GM12878 (cell line): ENCODE measurements around the gene ANO1. TPM values are rescaled to one million over a fixed set of nuclear protein-coding genes. Genes with fewer than 3 reads are reported as not detected.

Source experiments
- ATAC-seq: fragments of 200-7000 bp; cut with Tn5 transposase; 3 replicates; pipeline ENCODE4 v1.9.1; 2020; ENCODE audit warnings: mild to moderate bottlenecking, moderate library complexity
- BruUV-seq: library from RNA; stranded (reverse); fragments of 400-500 nt; replicated peaks from 2 replicates; lab custom pipeline; 2021; lab: Mats Ljungman, UMichigan
- CTCF ChIA-PET: fragments of 300-600 bp; sonication (Branson Sonifier 250); formaldehyde crosslinking; extraction: SDS; loops from one replicate; lab custom pipeline; 2021; ENCODE audit warnings: inconsistent platforms; lab: Yijun Ruan, JAX
- POLR2A ChIA-PET: fragments of 350-600 bp; formaldehyde crosslinking; extraction: SDS; loops from one replicate; lab custom pipeline; 2021; ENCODE audit warnings: inconsistent platforms; lab: Charles Lee
- RAD21 ChIA-PET: fragments of 300-600 bp; sonication (Branson Sonifier 250); formaldehyde crosslinking; loops from one replicate; lab custom pipeline; 2023; ENCODE audit warnings: antibody characterized with exemption; ENCODE audit not compliant: unreplicated experiment; lab: Charles Lee
- SMC1A ChIA-PET: fragments of 300-600 bp; sonication (Branson Sonifier 250); formaldehyde crosslinking; loops from one replicate; lab custom pipeline; 2023; ENCODE audit not compliant: unreplicated experiment, uncharacterized antibody; lab: Charles Lee
- DNase-seq: peaks from one replicate; pipeline ENCODE4 v3.0.0-alpha.2; 2011; ENCODE audit warnings: low read depth, low spot score
- FAIRE-seq: peaks from 3 replicates; lab custom pipeline; 2011; peaks lifted over from hg19 to GRCh38; lab: Jason Lieb, UNC
- H2AFZ ChIP-seq: 2 replicates; pipeline ENCODE4 v1.6.0; 2011; ENCODE audit warnings: low read depth, low read length, control low read depth; ENCODE audit not compliant: control insufficient read depth
- H3K27ac ChIP-seq: 2 replicates; pipeline ENCODE4 v1.5.1; 2011; ENCODE audit warnings: control low read depth; ENCODE audit not compliant: control insufficient read depth, insufficient read depth
- H3K27me3 ChIP-seq, 2 experiments: replicated peaks in 1 of 2; 2 replicates each; pipeline versions ENCODE4 v1.6.0 to v1.6.1; 2011; ENCODE audit warnings: low read length in 1 of 2; ENCODE audit not compliant: control insufficient read depth in 2 of 2, insufficient read depth in 2 of 2
- H3K36me3 ChIP-seq, 2 experiments: 2 replicates each; pipeline ENCODE4 v1.5.1; 2011; ENCODE audit warnings: low read length in 1 of 2; ENCODE audit not compliant: control insufficient read depth in 2 of 2, insufficient read depth in 2 of 2
- H3K4me1 ChIP-seq: 2 replicates; pipeline ENCODE4 v1.6.1; 2011; ENCODE audit warnings: mild to moderate bottlenecking, low read length, moderate library complexity, mixed read lengths; ENCODE audit not compliant: control insufficient read depth, insufficient read depth
- H3K4me2 ChIP-seq: 2 replicates; pipeline ENCODE4 v1.6.0; 2011; ENCODE audit warnings: control low read depth; ENCODE audit not compliant: control insufficient read depth, insufficient read depth
- H3K4me3 ChIP-seq: fragments of 200-600 bp; sonication (generic); 2 replicates; pipeline ENCODE4 v1.5.1; 2016
- H3K79me2 ChIP-seq: 2 replicates; pipeline ENCODE4 v1.6.0; 2011; ENCODE audit warnings: low read length; ENCODE audit not compliant: control insufficient read depth, insufficient read depth
- H3K9ac ChIP-seq: 2 replicates; pipeline ENCODE4 v1.8.0; 2011; ENCODE audit warnings: low read length, control low read depth, mixed read lengths; ENCODE audit not compliant: control insufficient read depth, insufficient read depth
- H3K9me3 ChIP-seq: replicated peaks from 3 replicates; pipeline ENCODE4 v1.5.1; 2011; ENCODE audit warnings: mild to moderate bottlenecking, low read length; ENCODE audit not compliant: control insufficient read depth, insufficient read depth
- H4K20me1 ChIP-seq: 2 replicates; pipeline ENCODE4 v1.6.0; 2011; ENCODE audit not compliant: control insufficient read depth, insufficient read depth
- ESRRA ChIP-seq: IDR thresholded peaks from 2 replicates; pipeline ENCODE4 v1.6.1; 2012; ENCODE audit warnings: mild to moderate bottlenecking, low read length, improper control_type of control experiment
- EZH2 ChIP-seq: IDR thresholded peaks from 2 replicates; pipeline ENCODE4 v1.6.1; 2012; ENCODE audit warnings: low read depth, mild to moderate bottlenecking, control low read depth, inconsistent platforms, low read length, borderline replicate concordance; ENCODE audit not compliant: control insufficient read depth
- FOS ChIP-seq: IDR thresholded peaks from 3 replicates; pipeline ENCODE4 v1.6.1; 2011; ENCODE audit warnings: borderline replicate concordance; ENCODE audit not compliant: insufficient read length; ENCODE audit errors: extremely low read depth
- KAT2A ChIP-seq: conservative IDR thresholded peaks from 2 replicates; pipeline ENCODE4 v1.6.1; 2011; ENCODE audit warnings: low read depth, low read length; ENCODE audit not compliant: control insufficient read depth
- KDM1A ChIP-seq: fragments of 200-600 bp; sonication (generic); IDR thresholded peaks from 2 replicates; pipeline ENCODE4 v1.6.1; 2016; ENCODE audit warnings: borderline replicate concordance
- MEF2A ChIP-seq: IDR thresholded peaks from 2 replicates; pipeline ENCODE4 v1.6.1; 2011; ENCODE audit warnings: low read depth, mild to moderate bottlenecking, low read length, moderate library complexity; ENCODE audit not compliant: insufficient read depth
- MTA2 ChIP-seq: fragments of 450-650 bp; IDR thresholded peaks from 2 replicates; pipeline ENCODE4 v1.6.1; 2016; ENCODE audit warnings: low read depth, mild to moderate bottlenecking, moderate library complexity
- SRF ChIP-seq, 2 experiments: IDR thresholded peaks; 2 replicates each; pipeline ENCODE4 v1.6.1; 2011; ENCODE audit warnings: low read depth in 2 of 2, low read length in 2 of 2, mild to moderate bottlenecking in 1 of 2, moderate library complexity in 1 of 2
- WGBS: methylation state at CpG from one replicate; pipeline ENCODE4 v1.1.6; 2016; ENCODE audit warnings: low lambda C conversion rate; ENCODE audit not compliant: insufficient replicate concordance, insufficient coverage; ENCODE audit errors: missing lambda C conversion rate; 5-methylcytosine and 5-hydroxymethylcytosine counted together
- in situ Hi-C: fragments of 300-500 bp; cut with MboI; formaldehyde crosslinking; loops from 9 replicates; pipeline ENCODE4 v1.14.3; 2018; ENCODE audit warnings: mixed read lengths
- intact Hi-C: fragments of 100-400 bp; cut with micrococcal nuclease; formaldehyde crosslinking; loops from one replicate; pipeline ENCODE4 v1.14.2; 2022; ENCODE audit not compliant: unreplicated experiment
- polyA plus RNA-seq, 11 experiments: library from polyadenylated mRNA; depleted of rRNA in 4 of 11; unstranded in 6 of 11; stranded (reverse) in 5 of 11; fragments of >200 nt; fragmentation: Nextera tagmentation in 4 of 11; fragmentation: Illumina TruSeq in 1 of 11; extraction: Ambion mirVana in 4 of 11; extraction: Trizol in 1 of 11; gene quantifications; 1 replicate in 1 of 11; 2 replicates in 10 of 11; pipeline versions ENCODE4 v1.2.1 to v1.2.3, GENCODE V29; 2011 to 2016; ENCODE audit warnings: inconsistent platforms in 2 of 11, missing spikeins in 2 of 11, low read depth in 1 of 11
- total RNA-seq, 4 experiments: library from RNA; depleted of rRNA in 3 of 4; stranded (reverse); fragments of >200 nt in 3 of 4; fragmentation: Illumina TruSeq in 1 of 4; extraction: Trizol in 1 of 4; gene quantifications; 2 replicates each; pipeline versions ENCODE4 v1.2.1 to v1.2.3, GENCODE V29; 2013 to 2021
- TF ChIP-seq, protein P1 (sequence below): IDR thresholded peaks from 2 replicates; pipeline ENCODE4 v1.6.1; 2012; ENCODE audit warnings: mild to moderate bottlenecking, low read depth, low read length
- TF ChIP-seq, protein P2 (sequence below): fragments of 450-650 bp; IDR thresholded peaks from 2 replicates; pipeline ENCODE4 v1.6.1; 2016; ENCODE audit warnings: mild to moderate bottlenecking

The ANO1 gene
- total and polyA plus RNA-seq, 10 of the 15 experiments (the other 5 are each of a cell fraction or from before 2014, with no cell fraction given), result 0.01 to 0.38 (median 0.06) TPM; not detected in 7

DNA sequence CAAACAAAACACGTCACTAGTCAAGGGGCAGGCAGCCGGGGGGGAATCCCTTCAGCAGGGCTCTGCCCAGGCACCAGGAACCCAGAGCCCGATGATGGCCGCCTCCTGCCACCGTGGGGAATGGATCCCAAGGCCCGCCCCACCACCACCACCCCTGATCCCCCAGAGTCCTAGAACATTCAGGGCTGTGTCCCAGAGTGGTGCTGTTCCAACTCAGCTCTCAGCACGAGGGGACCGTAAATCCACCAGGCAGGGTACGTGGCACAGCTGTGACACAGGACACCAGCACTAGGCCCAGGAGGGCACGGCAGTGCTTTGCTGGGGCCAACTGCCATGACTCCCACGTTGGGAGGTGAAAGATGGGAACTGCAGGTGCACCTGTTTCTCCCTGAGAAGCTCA is 29.6 kb downstream of the ANO1 start (continued):
- TF ChIP-seq EZH2 (no peak), ESRRA (no peak), KDM1A (no peak)
- TF ChIP-seq, protein P1, sequence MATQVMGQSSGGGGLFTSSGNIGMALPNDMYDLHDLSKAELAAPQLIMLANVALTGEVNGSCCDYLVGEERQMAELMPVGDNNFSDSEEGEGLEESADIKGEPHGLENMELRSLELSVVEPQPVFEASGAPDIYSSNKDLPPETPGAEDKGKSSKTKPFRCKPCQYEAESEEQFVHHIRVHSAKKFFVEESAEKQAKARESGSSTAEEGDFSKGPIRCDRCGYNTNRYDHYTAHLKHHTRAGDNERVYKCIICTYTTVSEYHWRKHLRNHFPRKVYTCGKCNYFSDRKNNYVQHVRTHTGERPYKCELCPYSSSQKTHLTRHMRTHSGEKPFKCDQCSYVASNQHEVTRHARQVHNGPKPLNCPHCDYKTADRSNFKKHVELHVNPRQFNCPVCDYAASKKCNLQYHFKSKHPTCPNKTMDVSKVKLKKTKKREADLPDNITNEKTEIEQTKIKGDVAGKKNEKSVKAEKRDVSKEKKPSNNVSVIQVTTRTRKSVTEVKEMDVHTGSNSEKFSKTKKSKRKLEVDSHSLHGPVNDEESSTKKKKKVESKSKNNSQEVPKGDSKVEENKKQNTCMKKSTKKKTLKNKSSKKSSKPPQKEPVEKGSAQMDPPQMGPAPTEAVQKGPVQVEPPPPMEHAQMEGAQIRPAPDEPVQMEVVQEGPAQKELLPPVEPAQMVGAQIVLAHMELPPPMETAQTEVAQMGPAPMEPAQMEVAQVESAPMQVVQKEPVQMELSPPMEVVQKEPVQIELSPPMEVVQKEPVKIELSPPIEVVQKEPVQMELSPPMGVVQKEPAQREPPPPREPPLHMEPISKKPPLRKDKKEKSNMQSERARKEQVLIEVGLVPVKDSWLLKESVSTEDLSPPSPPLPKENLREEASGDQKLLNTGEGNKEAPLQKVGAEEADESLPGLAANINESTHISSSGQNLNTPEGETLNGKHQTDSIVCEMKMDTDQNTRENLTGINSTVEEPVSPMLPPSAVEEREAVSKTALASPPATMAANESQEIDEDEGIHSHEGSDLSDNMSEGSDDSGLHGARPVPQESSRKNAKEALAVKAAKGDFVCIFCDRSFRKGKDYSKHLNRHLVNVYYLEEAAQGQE, result no peak

- Histone ChIP-seq H3K4me3 (no peak overlapping the region), H3K27me3 (peaks cover 0 to 4% of the 10 kb centered on the region in 2 experiments; a peak in 2 of 4 replicates), H3K27ac (no peak overlapping the region), H3K9ac (no peak overlapping the region), H3K9me3 (no peaks in the 10 kb centered on the region), H3K36me3 (no peaks in the 10 kb centered on the region), H3K4me2 (no peak overlapping the region), H2AFZ (no peak overlapping the region), H3K79me2 (no peaks in the 10 kb centered on the region), H4K20me1 (no peaks in the 10 kb centered on the region), H3K4me1 (no peaks in the 10 kb centered on the region)
- ChIA-PET CTCF (no interaction called here), RAD21 (no interaction called here), SMC1A (no interaction called here), POLR2A (no interaction called here)
- no TSS peak for BruUV-seq
- in situ Hi-C loops, result no loop called here
- WGBS, result 18% methylated on average over 11 of the region's 11 CpGs
- no peak for DNase-seq
- intact Hi-C loops, result no loop called here
- no peak for ATAC-seq
- no peak for FAIRE-seq
- TF ChIP-seq, protein P1, result no peak
- no peak for TF ChIP-seq SRF (IDR thresholded peaks at IDR 0.05; ENCODE audit: low read depth in 2 of 2, low read length in 2 of 2)
- TF ChIP-seq, protein P2, sequence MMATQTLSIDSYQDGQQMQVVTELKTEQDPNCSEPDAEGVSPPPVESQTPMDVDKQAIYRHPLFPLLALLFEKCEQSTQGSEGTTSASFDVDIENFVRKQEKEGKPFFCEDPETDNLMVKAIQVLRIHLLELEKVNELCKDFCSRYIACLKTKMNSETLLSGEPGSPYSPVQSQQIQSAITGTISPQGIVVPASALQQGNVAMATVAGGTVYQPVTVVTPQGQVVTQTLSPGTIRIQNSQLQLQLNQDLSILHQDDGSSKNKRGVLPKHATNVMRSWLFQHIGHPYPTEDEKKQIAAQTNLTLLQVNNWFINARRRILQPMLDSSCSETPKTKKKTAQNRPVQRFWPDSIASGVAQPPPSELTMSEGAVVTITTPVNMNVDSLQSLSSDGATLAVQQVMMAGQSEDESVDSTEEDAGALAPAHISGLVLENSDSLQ, result no peak
- no peak for TF ChIP-seq FOS
- no peak for TF ChIP-seq KAT2A
- TF ChIP-seq MEF2A, result no peak
- no peak for TF ChIP-seq MTA2
Observed at GRCh38 chr11:70108250-70108649, 30.1 kb downstream of the ANO1 start.
